ENCODE data around the gene OR4D11.
"Not testable (repeated sequence)": the region's sequence is repeated elsewhere in the genome, so short reads cannot be mapped to it uniquely, and the experiment has no call there.

OR4D11 gene

DNA sequence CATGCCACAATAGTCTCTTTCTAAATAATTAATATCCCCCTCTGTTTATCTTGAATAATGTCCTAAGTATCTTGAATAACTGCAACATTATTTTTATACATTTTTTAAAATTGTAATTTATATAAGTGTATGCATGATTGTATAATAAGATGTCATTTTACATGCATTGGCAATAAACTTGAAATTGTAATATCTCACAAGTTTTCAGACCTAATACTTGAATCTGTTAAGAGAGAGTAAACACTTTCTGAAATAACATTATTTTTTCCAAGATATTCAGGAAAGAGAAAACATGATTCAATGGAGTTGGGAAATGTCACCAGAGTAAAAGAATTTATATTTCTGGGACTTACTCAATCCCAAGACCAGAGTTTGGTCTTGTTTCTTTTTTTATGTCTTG is at the start of gene OR4D11:
Gene OR4D11, plus strand, starts transcription at position 301 of the 400 bp plus-strand sequence. Its CDS starts 0 bp downstream, at position 301.
- DNase-seq (ENCODE audit: low read depth, low spot score), result no peak

GRCh38 chr11:59456661-59457060 is 46.7 kb upstream of the OR4D11 start, which contains the start of gene OR4D6:
OR4D6 (plus strand) TSS chr11:59456961; CDS start chr11:59456961, 0 bp downstream.
- DNase-seq (ENCODE audit: low read depth, low spot score), result no peak

DNA sequence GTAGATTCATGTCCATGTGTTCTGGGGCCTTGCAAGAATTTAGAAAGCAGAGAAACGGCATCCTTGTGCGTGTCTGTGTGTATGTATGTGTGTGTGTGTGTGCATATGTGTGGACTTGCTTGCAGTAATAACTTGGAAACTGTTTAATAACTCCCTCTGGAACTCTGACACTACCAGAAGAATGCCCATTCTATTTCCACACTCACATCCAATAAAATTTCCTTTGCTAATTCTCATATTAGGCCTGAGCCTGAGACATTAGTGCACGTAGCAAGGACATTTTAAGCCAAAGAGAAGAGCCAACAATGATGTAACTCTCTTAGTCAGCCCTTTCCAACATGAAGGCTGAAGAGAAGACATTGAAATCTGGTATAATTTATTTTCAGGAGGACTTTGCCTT is 43.5 kb upstream of the OR4D11 start:
- no peak for DNase-seq (ENCODE audit: low read depth, low spot score)

GRCh38 chr11:59463190-59463641 is 40.2 kb upstream of the OR4D11 start:
- no peak for DNase-seq (ENCODE audit: low read depth, low spot score)

- no peak for DNase-seq (ENCODE audit: low read depth, low spot score)
Measured at GRCh38 chr11:59473015-59473414, 30.4 kb upstream of the OR4D11 start, which contains the start of gene OR4D10. OR4D10 (plus strand) TSS chr11:59473315; CDS start chr11:59477430, 4,115 bp downstream.

GRCh38 chr11:59475176-59475575 is 28.2 kb upstream of the OR4D11 start:
- DNase-seq (ENCODE audit: low read depth, low spot score), result no peak

DNA sequence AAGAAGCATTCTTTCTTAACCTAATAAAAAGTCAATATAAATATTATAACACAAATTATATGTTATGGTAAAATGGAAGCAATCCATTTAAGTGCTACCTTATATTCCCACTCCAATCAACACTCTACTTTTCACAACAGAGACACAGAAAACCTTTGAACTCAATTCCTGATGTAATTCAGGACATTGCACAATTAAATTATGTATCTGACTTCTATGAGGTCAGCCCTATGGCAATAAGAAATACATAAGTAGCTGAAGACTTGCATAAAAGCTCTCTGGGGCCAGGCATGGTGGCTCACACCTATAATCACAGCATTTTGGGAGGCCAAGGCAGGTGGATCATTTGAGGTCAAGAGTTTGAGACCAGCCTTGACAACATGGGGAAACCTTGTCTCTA is 23.5 kb upstream of the OR4D11 start:
- no peak for DNase-seq (ENCODE audit: low read depth, low spot score)

GRCh38 chr11:59480359-59480758 is 23.0 kb upstream of the OR4D11 start:
- no peak for DNase-seq (ENCODE audit: low read depth, low spot score)

DNA sequence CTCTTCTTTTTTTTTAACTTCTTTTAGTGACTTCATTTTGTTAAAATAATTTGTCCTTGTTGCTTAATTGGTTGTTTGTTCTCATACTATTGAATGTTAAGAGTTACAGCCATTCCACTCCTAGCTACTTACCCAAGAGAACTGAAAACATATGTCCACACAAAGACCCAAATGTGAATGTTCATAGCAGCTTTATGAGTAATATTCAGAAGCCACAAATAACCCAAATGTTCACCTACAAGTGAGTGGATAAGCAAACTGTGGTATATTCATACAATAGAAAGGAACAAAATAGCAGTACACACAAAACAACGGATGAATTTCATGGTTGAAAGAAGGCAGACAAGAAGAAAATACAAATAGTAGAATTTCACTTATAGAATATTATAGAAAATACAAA is 1.4 kb upstream of the OR4D11 start:
- DNase-seq (ENCODE audit: low read depth, low spot score), result no peak

DNA sequence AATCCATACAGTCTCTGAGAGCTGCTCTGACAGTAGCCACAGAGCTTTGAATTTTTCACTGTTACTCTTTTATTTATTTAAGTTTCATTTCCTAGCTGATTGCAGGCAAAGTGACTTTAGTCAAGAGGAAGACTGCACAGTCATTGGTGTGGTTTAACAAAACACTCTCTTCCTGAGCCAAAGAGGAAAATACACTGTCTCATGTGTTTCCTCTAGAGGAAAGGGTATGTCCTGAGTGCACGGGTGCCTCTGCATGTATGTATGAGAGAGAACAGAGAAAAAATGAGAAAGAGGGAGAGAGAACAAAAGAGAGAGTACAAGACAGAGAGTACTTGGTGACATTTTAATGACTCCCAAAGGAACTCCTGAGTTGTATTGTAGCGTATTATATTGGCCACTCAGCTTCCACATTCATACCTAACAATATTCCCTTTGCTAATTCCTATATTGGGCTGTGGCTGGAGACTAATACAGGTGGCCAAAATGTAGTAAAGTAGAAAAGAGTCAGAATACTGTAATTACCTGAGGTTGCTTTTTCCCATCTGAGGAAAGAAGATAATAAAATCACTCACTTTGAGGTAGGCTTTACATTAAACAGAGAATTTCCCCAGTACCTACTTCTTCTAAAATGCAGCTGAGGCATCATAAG is 7.7 kb downstream of the OR4D11 start, which contains the start of gene OR4D9:
Gene OR4D9, plus strand, starts transcription at position 599 of the 649 bp plus-strand sequence. CDS start 3,374 bp downstream, outside the sequence.
- no peak for DNase-seq (ENCODE audit: low read depth, low spot score)

DNA sequence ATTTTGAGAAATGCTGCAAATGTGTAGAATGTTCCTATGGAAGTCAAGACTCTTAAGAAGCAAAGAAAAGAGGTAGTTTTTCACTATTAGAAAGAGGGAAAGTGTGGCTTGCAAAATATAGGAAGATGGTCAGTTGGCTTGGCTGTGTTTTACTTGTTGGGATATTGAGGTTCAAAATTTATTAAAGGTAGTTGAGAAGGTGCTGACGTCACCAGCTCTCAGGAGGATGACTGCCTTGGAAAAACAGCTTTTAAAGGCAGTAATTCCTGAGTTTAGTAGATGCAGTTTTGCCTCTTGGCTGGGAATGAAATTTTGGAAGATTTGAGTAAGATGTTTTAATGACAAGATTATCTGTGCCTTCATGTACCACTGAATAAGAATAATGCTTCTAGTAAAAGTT is 8.3 kb downstream of the OR4D11 start:
- DNase-seq (ENCODE audit: low read depth, low spot score), result no peak

DNA sequence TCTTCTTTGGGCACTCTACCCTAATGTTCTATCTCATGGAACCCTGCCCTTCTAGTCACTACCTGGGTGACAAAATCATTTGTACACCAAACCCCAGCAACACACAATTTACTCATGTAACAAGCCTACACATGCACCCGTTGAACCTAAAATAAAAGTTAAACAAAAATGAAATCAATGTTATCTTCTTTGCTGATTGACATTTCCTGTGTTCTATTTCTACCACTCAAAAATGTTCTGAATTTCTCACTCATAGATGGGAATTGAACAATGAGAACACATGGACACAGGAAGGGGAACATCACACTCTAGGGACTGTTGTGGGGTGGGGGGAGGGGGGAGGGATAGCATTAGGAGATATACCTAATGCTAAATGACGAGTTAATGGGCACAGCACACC is 16.8 kb downstream of the OR4D11 start:
- DNase-seq (ENCODE audit: low read depth, low spot score), result not testable (repeated sequence)

- DNase-seq (ENCODE audit: low read depth, low spot score), result no peak
Measured at GRCh38 chr11:59520741-59521140, 17.4 kb downstream of the OR4D11 start.

GRCh38 chr11:59523541-59523940 is 20.2 kb downstream of the OR4D11 start:
- DNase-seq (ENCODE audit: low read depth, low spot score), result no peak

GRCh38 chr11:59528711-59529110 is 25.3 kb downstream of the OR4D11 start:
- DNase-seq (ENCODE audit: low read depth, low spot score), result no peak

- no peak for DNase-seq (ENCODE audit: low read depth, low spot score)
Measured at GRCh38 chr11:59532620-59533019, 29.2 kb downstream of the OR4D11 start.

DNA sequence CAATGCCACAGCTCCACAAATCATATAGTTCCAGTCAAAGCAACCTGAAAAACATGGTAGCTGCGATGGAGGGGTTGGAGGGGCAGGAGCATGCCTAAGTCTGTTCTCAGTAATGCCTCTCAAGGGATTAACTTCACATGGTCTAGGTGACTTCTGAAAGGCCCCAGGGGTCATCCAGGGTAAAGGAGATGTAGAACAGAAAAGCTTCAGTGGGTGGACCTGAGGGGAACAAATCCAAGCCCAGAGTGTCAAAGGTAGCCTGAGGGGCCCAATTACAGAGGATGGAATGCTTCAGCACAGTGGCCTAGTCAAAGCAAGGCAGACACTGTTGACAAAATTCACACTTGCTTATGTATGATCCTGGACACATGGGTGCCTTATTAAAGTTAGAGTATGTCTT is 31.3 kb downstream of the OR4D11 start:
- no peak for DNase-seq (ENCODE audit: low read depth, low spot score)

DNA sequence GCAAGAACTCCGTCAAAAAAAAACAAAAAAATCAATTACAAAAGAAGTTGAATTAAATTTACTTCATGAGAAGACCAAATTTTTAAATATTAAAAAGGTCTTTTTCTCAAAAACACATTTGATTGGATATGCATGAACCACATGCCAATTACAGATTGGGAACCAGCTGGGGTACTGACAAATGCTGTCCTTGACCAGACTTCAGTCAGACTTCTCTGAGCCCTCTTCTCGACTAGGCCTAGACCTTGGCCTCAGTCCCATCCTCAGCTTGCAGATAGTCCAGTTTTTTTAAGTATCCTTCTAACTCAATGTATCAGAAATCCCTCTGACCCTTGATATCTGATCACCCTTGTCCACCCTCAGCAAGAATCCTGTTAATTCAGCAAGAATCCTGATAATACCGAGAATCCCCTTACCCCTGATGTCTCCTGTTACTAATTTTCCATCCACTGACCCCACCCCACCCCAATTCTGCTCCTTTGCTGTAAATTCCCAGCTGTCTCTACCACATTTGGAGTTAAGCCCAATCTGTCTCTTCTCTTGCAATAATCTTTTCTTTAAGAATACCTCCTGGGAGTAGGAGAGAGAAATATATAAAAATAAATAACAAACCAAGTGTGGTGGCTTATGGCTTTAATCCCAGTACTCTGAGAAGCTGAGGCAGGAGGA is 38.9 kb downstream of the OR4D11 start:
- DNase-seq (ENCODE audit: low read depth, low spot score), result no peak

- DNase-seq (ENCODE audit: low read depth, low spot score), result not testable (repeated sequence)
Measured at GRCh38 chr11:59543713-59544112, 40.3 kb downstream of the OR4D11 start.

DNA sequence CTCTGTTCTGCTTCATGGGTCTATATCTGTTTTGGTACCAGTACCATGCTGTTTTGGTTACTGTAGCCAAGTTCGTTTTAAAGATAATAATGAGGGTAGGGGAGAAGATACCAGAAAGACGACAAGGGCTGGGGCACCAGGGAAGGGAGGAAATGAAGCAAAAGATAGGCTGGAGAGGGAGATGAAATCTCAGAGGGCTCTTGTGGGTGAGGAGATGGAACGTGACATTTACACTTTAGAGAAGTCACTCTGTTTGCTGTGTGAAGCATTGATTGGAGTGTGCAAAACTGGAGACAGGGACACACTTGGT is 41.4 kb downstream of the OR4D11 start:
- no peak for DNase-seq (ENCODE audit: low read depth, low spot score)

- DNase-seq (ENCODE audit: low read depth, low spot score), result no peak
Measured at GRCh38 chr11:59545179-59546020, 42.0 kb downstream of the OR4D11 start.

- DNase-seq (ENCODE audit: low read depth, low spot score), result not testable (repeated sequence)
Measured at GRCh38 chr11:59547605-59548308, 44.4 kb downstream of the OR4D11 start.

Measured in brain pericyte (primary cell).